Effector CD8-positive, alpha-beta T cell (primary cell): ENCODE results near the gene TECPR2.

Experiments
- DNase-seq: peaks from one replicate; lab custom pipeline; 2025; lab: John Stamatoyannopoulos, UW

Gene TECPR2

DNA sequence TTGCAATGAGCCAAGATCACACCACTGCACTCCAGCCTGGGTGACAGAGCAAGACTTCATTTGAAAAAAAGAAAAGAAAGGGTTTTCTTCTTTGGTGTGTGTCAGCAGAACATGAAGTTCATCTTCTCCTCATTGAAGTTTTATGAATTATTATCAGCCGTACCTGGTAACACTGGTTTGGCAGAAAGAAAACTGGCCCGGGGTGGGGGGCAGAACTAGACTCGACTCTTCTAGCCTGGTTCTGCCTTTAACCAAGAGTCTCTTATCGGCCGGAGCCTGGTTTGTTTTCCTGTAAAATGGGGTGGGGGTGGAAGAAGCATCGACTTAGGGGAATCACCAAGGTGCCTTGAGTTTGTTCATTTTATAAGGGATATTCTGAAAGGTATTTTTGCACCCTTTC lies 64.1 kb downstream of the TECPR2 start:
- no peak for DNase-seq

DNA sequence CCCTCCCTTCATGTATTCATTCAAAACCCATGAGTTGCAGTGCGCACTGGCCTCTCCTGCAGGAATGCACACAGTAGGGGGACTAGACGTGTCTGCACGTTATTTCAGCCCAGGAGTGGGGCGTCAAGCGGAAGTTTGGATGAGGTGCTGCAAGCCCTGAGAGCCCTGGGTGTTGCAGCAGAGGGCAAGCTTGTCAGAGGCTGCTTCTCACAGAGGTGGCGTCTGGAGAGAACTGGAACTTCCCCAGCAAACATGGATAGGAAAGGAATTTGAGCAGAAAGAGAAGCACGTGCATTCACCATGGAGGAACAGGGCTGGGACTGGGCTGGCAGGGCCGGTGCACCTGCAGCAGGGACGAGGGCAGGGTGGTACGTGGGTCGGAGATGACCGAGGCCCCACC lies 64.9 kb downstream of the TECPR2 start:
- DNase-seq: no peak

DNA sequence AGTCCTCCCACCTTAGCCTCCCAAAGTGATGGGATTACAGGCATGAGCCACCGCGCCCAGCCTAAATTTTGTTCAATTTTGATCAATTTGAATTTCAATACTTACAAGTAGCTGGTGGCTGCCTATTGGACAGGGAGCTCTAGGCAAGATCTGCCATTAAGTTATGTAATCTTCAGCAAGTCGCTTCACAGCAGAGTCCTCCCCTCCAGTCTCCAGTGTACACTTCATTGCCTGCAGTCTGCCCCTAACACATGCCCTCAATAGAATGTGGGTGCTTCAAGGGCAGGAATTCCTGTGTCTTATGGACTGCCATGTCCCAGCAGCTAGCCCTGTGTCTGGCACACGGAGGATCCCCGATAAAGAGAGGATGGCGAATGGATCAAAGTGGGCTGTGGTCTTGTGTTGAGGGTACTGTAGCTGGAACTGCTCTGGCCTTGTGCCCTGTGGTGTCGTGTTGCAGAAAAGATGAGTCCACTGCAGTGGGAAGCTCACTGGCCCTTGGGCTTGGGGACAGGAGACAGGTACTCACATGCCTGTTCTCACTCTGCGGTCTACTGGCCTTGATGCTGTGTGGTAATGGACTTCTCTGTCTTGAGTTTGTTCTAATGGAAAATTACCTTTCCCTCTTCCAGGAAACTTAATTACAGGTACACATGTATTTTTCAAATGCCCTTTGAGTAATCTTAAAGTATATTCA lies 67.6 kb downstream of the TECPR2 start:
- DNase-seq: no peak

DNA sequence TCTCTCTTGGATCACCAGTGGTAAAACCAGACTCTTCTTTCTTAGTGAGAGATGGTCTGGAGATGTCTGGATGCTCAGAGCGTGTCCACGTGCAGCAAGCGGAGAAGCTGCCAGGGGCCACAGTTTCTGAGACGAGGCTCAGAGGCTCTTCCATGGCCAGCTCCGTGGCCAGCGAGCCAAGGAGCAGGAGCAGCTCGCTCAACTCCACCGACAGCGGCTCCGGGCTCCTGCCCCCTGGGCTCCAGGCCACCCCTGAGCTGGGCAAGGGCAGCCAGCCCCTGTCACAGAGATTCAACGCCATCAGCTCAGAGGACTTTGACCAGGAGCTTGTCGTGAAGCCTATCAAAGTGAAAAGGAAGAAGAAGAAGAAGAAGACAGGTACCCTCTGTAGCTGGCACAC lies 69.0 kb downstream of the TECPR2 start:
- DNase-seq: no peak

DNA sequence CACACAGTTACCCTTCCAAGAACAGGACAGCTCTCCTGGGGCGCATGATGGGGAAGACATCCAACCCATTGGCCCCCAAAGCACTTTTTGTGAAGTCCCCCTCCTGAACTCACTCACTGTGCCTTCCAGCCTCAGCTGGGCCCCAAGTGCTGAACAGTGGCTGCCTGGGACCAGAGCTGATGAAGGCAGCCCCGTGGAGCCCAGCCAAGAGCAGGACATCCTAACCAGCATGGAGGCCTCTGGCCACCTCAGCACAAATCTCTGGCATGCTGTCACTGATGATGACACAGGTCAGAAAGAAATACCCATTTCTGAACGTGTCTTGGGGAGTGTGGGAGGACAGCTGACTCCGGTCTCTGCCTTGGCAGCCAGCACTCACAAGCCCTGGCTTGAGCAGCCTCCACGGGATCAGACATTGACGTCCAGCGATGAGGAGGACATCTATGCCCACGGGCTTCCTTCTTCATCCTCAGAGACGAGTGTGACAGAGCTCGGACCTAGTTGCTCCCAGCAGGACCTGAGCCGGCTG lies 72.0 kb downstream of the TECPR2 start:
- no peak for DNase-seq

DNA sequence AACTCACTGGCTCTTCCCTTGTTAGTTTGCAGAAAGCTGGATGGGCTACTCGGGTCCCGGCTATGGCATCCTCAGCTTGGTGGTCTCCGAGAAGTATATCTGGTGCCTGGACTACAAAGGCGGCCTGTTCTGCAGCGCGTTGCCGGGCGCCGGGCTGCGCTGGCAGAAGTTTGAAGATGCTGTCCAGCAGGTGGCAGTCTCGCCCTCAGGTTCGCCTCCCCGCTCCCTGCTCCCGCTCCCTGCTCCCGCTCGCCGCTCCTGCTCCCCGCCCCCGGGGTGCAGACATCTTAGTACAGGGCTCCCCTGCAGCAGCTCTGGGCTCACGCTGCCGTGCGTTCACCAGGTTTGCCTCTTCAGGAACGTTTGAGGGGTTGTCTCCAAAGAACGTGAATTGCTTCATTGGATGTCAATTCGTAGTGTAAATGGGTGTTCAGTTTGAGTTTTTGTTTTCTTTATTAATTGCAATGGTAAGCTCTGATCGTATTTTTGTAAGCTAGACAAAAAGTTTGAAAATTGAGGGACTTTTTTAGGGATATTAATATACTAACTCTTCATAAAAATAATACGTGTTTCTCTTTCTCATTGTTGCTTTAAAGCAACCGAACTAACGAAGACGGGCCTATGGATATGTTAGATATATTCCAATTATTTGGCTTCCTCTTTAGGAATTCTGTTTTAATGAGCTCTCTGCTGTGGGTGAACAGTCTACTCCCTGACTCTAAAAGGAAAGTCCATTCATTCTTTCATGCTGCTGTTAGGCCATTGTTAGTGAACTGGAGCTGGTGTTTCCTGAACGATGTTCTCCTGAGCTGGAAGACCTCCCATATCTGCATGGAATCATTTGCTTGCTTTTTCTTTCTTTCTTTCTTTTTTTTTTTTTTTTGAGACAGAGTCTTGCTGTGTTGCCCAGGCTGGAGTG lies 75.5 kb downstream of the TECPR2 start:
- DNase-seq: peak; percentile 31

DNA sequence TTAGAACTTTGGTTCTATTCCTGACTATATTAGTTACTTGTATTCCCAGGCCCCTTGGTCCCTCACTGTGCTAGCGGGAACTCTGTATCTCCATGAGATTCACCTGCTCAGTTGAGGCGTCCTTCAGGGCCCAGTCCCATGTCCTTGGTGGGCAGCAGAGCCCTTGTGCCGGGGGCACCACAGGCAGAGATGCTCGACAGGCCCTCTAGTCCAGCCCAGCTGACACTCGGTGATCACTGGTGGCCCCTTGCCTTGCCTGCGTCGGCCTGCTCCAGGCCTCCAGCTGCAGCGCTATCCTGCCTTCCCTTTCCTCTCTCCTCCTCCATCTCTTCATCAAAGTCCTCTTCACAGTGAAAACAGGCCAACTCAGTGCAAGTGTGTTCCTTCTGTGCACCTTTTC lies 76.8 kb downstream of the TECPR2 start:
- no peak for DNase-seq

DNA sequence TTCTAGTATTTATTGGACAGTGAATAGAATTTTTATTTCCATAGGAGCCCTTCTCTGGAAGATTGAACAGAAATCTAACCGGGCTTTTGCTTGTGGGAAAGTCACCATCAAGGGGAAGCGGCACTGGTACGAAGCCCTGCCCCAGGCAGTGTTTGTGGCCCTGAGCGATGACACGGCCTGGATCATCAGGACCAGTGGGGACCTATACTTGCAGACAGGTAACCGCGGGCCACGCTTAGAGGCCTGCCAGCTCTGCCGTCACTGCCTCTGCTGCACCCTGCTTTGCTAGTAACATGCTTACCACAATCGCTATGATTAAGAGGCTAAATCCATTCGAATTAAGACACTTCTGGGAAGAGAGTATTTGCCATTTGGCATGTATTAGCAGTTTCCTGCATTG lies 77.7 kb downstream of the TECPR2 start:
- no peak for DNase-seq

DNA sequence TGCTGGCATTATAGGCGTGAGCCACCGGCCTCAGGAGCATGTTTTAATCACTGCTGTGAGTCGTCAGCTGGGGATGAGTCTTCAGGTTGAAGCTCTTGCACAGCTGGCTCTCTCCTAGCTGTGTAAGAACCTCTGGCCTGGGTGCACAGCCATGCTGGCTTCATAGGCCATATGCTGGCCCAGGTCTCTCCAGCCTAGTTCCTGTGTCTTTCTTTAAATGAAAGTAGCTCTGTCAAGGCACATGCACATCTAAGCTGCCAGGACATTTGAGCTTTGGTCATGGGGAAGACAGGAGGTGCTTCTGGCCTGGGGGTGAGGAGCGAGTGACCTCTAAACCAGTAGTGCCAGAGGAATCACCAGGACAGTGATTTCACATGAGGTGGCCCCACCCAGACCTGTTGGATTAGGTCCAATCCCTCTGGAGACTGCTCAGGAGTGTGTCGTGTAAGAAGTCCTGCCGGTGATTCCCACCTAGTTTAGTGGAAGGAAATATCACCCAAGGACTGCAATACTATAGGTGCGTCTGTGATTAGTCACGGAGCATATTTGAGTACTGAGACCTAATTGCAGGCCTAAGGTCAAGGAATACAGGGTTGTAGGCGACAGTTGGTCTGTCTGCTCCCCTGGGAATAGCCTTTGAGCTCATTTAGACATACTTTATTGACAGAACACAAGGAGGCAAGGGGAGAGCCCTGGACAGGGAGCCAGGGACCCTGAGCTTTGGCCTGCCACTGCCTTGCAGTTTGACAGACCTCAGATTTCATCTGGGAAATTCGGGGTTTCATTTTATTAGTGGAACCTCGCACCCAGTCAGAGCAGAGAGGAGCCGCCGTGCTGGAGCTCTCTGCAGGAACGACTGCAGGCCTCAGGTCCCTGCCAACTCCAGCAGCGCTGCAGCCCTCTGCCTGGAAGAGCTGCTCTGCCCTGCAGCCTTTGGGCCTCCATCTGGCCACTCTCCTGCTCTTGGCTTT lies 79.8 kb downstream of the TECPR2 start:
- DNase-seq: no peak

DNA sequence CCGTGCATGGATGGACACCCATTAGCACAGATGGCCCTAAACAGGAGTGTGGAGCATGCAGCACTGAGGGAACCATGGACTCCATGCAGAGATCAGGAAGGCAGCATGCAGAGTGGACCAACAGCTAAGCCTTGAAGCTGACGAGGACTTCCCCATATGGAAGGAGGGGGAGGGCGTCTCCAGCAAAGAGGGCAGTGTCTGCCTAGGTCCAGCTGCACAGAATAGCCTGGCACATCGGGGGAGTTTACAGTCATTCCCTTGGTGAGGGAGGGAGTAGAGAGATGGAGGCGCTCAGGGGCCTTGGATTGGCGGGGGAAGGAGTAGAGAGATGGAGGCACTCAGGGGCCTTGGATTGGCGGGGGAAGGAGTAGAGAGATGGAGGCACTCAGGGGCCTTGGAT lies 82.3 kb downstream of the TECPR2 start:
- no peak for DNase-seq

DNA sequence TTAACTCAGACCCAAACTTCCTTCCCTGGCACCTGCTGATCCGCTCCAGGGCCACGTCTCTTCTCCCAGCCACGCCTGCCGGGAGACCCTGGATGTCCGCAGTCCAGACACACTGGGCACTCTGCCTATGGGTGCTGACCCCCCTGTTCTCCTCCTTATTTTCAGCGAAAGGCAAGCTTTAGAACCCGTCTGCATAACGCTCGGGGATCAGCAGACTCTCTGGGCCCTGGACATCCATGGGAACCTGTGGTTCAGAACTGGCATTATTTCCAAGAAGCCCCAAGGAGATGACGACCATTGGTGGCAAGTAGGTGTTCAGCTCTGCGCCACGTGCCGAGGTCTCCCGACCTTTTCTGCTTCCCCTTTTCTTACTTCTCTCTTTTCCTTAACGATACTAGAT lies 82.9 kb downstream of the TECPR2 start:
- no peak for DNase-seq

DNA sequence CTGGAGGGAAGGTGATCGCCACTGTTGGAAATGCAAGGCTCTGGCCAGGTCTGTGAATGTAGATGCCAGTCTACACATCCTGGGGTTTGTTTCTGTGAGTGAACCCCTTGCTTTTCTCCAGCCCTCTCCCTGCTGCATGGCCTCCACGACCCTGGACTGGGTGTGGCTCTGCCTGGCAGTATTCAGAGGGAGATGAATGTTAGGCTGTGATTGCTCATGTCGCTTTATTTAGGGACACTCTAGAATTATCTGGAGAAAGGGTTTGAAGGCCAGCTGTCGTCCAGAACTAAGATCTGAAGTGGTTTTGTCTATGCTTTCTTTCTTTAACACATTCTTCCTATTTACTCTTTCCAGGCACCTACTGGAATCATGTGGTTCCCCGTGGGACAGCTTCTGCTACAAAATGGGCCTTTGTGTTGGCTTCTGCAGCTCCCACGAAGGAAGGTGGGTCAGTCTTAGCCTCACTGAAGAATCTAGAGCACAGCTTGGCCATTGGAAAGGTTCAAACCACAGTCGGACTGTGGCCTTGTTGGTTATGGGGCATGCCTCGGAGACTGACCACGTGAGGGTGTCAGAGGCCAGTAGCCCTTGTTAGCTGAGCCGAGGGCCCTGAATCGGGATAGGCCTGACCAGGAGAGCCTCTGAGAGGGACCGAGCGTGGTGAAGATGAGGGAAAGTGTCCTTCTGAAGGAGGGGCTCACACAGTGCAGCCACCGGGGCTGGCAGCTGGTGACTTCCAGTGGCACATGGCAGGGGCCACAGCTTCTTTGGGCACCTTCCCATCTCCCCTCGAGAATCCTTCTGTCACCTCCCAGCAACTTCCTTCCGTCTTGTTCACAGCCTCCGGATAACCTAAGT lies 87.7 kb downstream of the TECPR2 start:
- no peak for DNase-seq

DNA sequence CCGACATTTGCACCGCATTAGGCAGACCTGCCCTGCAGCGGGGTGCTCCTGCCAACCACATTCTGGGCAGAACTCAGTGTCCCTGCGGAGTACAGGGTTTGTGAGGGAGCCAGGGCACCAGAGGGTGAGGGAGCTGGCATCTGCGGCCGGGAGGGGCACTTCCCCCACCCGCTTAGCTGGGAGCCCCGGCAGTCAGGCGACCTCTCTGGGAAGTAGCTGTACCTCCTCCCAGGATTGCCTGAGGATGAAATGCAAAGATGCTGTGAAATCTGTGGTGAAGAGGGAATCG lies 88.3 kb downstream of the TECPR2 start:
- no peak for DNase-seq

DNA sequence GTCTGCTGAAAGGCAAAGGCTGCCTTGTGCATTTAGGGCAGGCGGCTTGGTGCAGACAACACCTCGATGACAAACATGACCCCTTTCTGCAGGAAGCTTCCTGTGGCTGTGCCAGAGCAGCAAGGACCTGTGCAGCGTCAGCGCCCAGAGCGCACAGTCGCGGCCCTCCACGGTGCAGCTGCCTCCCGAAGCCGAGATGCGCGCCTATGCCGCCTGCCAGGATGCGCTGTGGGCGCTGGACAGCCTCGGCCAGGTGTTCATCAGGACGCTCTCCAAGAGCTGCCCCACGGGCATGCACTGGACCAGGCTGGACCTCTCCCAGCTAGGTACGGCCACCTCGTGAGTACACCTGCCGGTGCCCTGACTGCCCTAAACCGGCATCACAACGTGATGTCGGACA lies 89.6 kb downstream of the TECPR2 start:
- no peak for DNase-seq

DNA sequence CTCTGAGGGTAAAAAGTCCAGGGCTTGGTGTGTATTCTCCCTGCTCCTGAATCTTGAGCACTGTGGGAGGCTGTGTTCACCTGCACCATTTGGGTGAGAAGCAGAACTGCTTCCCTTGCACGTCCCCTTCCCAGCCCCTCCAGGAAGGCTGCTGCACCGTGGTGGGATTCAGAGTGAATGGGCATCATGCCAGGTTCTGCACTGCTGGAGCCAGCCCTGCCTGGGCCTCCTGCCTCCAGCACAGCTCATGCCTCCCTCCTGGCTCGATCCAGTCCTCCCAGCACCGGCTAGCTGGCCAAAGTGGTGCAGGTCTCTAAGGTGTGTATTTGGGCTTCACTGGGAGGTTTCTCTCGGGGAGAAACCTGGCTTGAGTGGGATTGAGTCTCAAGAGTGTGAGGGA lies 92.0 kb downstream of the TECPR2 start:
- DNase-seq: no peak

DNA sequence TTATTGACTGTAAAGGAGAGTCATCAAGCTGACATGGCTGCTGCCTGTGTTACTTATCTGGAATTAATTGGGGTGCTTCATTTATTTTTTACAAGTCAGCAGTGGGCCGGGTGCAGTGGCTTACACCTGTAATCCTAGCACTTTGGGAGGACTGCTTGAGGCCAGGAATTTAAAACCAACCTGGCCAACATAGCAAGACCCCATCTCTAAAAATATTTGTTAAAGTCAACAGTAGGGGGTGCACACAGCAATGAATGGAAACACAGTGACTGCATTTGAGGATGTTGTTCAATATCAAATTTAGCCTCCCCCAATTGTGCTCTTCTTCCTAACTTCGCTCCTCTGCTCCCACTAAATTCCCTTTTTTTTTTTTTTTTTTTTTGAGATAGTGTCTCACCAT lies 94.8 kb downstream of the TECPR2 start:
- no peak for DNase-seq

DNA sequence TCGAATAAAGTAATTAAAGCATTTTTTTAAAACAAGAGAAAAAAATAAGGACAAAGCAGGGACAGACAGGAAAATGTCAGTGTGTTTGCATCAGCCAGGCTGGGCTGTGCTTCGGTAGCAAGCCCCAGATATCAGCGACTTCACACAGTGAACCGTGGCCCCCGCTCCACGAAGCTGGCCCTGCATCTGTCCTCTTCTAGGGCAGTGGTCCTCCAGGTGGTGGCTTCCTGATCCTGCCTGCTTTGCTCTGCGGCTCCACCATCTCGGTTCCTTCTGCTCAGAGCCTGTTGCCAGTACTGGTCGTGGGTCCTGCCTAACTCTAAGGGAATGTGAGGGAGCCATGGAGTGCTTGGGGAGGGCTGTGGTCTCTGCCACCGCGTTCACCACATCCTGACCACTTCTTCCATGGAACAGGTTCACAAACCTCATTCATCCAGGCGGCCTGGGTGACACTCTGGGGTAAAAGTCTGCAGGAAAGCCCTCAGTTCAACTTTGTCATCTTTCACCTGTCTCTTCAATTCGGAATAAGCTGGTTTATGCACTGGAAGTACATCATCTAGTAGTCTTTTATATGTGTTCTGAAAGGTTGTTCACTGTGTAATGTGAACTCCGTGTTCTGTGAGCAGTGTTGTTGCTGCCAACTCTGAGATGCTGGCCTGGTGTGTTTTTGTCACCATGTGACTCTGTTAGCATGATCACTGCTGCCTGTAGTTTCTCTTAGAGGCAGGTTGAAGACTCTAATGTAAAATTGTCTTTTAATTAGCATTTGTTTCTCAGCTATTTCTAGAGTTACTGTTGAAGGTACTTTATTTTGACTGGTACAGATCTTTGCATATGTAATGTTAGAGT lies 99.0 kb downstream of the TECPR2 start:
- DNase-seq: no peak

DNA sequence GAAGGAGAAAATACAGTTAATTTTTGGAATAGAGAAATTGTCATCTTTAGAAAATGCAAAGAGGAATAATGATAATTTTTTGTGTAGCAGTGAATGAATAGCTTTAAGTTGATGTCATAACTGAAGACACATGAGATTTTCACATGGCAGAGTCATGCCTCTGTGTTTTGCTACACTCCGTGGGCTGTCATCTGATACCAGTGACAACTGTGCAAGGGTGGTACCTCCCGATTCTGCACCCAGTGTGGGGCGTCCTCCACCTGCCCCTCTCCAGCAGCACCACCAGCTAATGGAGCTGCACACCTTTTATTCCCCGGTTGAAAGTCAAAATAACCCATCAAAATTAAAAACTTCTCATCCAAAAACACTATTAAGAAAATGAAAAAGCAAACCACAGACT lies 99.7 kb downstream of the TECPR2 start:
- DNase-seq: no peak

DNA sequence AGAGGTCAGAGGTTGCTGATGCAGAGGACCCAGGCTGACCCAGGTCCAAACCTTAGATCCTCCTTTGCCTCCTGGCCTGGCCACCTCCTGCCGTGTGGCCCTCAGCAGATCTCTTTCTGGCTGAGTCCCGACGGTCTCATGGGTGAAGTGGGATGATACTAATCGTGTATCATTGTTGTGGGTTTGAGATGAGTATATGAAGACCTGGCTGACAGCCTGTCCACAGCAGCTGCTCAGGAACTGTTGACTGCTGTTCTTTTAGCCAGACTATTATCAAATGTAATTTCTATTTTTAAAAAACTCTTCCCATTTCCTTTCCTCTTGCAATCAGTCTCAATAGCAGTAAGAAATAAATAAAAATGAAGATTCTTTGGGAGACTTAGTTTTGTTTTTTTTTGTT lies 101.3 kb downstream of the TECPR2 start:
- DNase-seq: no peak

DNA sequence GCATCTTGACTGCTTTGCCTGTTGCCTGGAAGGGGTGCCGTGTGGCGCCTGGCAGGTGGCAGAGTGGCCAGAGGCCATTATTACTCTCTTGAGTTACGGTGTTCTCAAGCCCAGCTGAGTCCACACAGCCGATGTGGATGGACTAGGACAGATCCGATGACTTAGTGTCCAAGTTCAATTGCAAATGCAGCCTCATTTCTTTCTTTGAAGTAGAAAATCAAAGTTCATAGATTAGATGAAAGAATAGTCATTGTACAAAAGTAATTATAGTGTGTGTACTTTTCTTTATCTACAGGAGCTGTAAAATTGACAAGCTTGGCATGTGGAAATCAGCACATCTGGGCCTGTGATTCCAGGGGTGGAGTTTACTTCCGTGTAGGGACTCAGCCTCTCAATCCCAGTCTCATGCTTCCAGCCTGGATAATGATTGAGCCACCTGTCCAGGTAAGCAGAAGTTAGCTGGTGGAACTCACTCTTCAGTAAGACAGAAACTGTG lies 102.2 kb downstream of the TECPR2 start:
- no peak for DNase-seq
